Sciatic nerve (tissue), 2 donors: ENCODE data around the gene SH2B3. TPM values are rescaled to one million over a fixed set of nuclear protein-coding genes. Genes with fewer than 3 reads are reported as not detected.
A peak's percentile ranks its signal among the peaks of the same experiment; 100 is the strongest.
"Not testable (repeated sequence)": the region's sequence is repeated elsewhere in the genome, so short reads cannot be mapped to it uniquely, and the experiment has no call there.

ENCODE experiments used
- ATAC-seq: fragments of 200-7000 bp; cut with Tn5 transposase; one replicate; pipeline ENCODE4 v1.9.1; 2020; ENCODE audit warnings: mild to moderate bottlenecking, moderate library complexity
- DNase-seq: peaks from one replicate; pipeline ENCODE4 v3.0.0-alpha.2; 2020; ENCODE audit warnings: low spot score
- intact Hi-C: fragments of 100-400 bp; cut with DNase I; formaldehyde crosslinking; loops from one replicate; pipeline ENCODE4 v1.14.2; 2022
- total RNA-seq: library from RNA; stranded (reverse); fragmentation: NEBNext Ultra II Directional; extraction: Animal tissue kit (Norgen Biotek cat#: 25700); gene quantifications from one replicate; pipeline ENCODE4 v1.2.1, GENCODE V29; 2021
- donor health status: DM: no; HTN: no; CAD: no.
- donor health status: DM: no; HTN: no; CAD: no.

SH2B3 gene
- total RNA-seq, 1 donor from 2014 or later: 27.5 TPM

DNA sequence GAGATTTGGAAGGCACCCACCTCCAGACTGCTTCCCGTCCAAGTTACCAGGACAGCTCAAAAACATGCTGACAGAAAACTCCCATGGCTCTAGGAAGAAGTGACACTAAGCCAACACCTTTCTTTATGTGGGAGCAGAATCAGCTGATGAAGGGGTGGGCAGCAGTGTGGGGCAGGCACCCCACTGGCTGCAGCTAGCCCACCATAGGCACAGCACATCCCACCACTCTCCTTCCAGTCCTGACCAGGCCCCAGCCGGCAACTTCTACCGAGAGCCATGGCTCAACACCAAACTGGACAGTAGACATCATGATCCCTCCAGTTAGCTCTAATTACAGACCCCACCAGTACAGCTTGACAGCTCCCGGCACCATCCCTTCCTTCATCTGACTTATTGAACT, 45.0 kb downstream of the SH2B3 start:
- ATAC-seq: no peak
- intact Hi-C loops: no loop called here
- DNase-seq: no peak

DNA sequence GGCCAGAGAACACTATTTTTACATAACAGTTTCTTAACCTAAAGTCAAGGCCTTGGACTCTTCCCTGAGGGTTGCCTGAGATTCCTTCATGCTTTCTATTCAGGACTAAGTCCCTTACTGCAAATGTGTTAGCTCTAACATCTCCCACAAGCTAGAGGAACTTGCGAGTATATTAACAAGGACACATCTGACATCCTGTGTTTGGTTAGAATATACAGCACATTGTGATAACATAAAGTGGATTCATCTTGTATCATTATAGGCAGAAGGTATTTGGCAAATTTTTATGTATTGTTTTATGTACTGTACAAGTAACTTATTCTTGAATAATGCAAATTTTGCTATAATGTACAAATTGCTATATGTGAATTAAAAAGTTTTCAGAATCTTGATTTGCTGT, 45.5 kb downstream of the SH2B3 start:
- intact Hi-C loops: no loop called here
- no peak for ATAC-seq
- DNase-seq: no peak

DNA sequence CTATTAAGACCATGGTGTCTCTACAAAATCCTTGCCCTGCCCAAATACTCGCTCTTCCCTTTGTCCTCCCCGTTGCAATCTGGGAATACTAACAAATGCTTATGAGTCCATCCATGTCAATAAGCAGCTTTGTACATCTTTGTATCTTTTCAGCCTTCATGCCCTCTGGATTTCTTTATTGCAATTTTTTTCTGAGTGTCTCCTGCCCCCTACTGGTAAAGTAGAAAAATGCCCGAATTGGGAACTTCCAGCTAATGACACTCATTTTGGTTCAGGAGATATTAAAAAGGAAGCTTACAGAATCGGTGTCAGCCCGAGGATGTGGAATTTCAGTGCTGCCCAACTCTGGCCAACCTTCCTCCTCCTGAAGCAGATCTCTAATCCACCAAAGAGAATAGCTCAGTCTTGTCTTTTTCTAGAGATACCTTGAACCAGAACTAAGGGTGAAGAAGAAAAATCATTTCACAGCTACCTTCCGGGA, 46.0 kb downstream of the SH2B3 start:
- peak; percentile 12 for ATAC-seq
- intact Hi-C loops: loop anchor here (2.0 kb wide), 1 partner anchor 55 kb away; no protein-coding TSS in a partner anchor

DNA sequence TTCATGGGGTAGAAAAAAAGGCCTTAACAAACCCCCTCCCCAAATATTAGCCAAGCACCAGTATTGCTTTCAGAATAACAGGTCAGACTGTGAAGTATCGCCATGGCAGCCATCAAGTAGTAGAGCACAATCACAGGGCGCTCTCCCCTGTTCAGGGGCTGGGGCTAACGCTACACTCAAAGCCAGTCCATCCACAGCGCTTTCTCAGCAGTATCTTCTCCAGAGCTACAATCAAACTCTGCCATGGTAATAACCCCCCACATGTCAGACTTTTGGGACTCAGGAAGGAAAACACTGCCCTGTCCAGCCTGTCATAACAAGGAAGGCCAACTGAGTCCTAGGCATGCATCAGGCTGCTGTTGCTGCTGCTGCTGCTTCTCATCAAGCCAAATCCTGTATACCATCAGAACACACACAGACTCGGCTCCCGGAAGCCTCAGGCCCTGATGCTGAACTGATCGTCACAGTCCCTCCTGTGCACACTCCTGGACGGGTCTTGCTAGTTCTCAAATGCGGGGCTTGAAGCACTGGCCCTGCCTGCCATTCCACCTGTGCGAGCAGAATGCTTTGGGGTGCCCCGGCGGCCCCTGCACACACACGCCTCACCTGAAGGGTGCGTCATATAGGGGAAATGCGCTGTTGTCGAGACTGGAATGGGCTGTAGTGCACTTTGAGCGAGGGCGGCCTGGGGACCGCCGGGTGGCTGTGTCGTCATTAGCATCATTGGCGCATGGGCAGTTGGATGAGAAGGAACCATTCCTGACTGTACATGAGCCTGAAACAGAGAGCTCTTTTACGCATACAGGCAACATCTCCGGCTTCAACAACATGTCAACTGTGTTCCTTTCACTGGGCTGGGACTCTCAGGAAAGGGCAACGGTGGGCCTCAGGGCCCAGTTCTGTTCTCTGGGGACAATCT, 47.6 kb downstream of the SH2B3 start:
- DNase-seq (no peak), ATAC-seq (no peak)
- intact Hi-C loops: loop anchor here (2.0 kb wide), 1 partner anchor 57 kb away; no protein-coding TSS in a partner anchor

More for the DNA sequence above, 46.0 kb downstream of the SH2B3 start:
- DNase-seq: no peak

DNA sequence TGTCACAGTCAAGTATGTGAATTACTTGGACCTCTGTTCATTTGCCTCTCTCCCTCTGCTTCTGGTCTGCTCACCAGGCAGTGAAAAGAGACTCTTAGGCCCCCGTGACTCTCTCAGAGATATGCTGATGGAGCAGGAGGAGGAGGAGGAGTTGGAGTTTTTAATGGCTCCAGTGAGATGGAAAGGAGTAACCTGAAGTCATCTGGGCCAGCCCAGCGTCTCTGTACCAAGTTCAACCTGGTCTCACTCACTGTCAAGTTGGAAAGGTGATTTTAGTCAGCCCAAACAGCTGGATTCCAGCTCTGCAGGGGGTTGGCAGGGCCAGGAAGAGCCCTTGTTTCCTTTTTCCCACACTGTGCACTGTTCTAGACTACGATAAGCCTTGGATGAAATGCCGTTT, 48.6 kb downstream of the SH2B3 start:
- intact Hi-C loops: no loop called here
- no peak for ATAC-seq
- DNase-seq: no peak

DNA sequence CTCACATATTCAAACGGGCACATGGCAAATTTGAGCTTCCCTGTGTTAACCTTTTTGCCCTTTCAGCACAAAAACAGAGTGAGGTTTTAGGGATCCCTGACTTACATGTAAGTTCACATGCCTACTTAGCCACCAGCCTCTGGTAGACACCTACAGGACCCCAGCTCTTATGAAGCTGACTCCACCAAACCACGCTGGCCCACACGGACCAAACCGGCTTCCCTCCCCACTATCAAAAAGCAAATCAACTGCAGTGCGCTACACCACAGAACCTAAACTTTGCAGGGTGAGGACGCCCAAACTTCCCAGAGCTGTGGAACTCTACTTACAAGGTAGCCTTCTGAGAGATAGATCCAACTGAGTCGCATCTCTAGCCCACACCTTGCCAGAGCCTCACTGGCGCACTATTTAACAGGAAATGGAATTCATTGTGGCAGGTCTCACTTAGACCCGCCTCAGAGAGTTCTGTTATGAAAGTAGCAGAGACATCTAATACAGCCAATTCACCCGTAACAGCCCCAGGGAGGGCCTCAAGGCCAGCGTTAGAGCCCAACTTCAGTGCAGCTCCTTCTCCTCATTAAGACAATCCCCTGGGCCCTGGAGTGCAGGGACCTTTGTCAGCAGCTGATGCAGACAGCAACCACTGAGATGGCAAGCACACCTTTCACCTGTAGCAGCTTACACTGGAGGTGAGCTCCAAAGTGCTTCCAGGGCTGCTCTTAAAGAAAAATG, 49.2 kb downstream of the SH2B3 start:
- ATAC-seq (no peak), DNase-seq (no peak)
- intact Hi-C loops: loop anchor here (5.0 kb wide), 1 partner anchor 713 kb away; the partner anchor contains the start of gene PPP1CC

DNA sequence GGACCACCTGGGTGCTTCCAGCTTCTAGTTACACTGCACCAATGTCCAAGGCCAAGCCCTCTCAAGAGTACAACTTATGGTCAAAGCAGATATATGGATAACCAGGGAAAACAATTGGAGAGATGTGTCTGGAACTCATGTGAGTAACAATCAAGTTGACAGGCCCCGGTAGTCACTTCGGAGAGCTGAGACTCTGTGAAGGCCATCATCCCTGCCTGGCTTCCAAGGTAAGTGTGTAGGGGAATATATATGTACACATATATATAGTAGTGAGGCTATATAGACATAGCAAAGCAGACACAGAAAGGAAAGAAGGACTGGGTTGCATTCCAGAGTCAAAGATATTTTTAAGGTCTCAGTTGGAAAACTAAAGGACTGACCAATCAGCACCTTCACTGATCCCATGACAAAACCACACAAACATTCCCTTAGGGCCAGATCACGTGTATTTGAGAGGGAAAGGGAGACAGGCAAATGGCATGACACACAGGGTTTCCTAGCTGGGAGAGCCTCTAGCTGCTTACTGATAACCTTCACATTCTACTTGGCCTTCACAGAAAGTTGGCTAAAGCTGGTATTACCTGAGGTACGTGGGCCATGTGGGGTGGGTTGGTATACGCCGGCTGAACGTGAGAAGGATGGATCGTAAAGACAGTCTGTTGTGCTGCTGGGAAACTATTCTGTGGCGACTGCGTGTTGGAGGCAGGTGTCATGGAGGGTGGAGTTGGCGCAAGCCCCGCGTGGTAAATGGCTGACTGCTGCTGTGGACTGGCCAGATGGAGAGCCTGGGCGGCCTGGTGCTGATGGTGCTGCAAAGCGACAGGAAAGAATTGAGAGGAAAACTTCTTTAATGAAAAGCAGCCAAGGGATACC, 50.0 kb downstream of the SH2B3 start:
- DNase-seq: no peak
- no peak for ATAC-seq
- intact Hi-C loops: loop anchor here (5.0 kb wide), 1 partner anchor 713 kb away; the partner anchor contains the start of gene PPP1CC

DNA sequence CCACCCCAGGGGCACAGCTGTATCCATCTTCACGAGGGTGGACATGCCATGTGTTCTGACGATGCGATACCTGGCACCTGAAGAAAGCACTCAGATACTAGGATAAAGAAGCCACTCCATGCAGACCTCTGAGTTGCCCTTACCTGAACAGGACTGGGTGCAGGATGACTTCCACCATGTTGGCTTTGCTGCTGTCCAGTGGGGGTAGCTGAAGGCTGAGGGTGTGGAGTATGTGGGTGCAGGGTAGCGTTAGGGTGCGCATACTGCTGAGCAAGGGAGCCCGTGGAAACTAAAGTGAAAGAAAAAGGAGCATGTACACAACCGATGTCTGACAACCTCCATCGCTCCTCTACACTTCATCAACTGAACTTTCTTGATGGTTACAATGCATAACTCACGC, 51.3 kb downstream of the SH2B3 start:
- intact Hi-C loops: loop anchor here (5.0 kb wide), 1 partner anchor 715 kb away; the partner anchor contains the start of gene PPP1CC
- no peak for ATAC-seq
- DNase-seq: no peak

DNA sequence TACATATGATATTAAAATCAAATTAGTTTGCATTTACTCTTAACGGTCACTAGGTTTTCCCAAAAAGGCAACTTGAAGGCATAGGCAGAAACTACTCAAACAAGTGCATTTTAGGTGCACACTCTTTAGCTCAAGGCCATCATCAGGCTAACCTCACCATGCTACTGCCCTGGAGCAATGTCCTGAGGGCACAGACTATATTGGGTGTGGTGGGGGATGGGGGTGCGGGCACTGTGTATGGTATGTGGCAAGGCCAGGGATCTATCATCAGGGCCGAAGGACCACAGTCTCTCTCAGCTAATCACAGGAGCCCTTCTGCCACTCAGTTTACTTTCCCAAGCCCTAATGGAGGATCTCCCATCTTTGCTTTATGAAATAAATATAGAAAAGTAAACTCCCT, 51.9 kb downstream of the SH2B3 start:
- DNase-seq (no peak), ATAC-seq (no peak)
- intact Hi-C loops: loop anchor here (5.0 kb wide), 1 partner anchor 715 kb away; the partner anchor contains the start of gene PPP1CC

DNA sequence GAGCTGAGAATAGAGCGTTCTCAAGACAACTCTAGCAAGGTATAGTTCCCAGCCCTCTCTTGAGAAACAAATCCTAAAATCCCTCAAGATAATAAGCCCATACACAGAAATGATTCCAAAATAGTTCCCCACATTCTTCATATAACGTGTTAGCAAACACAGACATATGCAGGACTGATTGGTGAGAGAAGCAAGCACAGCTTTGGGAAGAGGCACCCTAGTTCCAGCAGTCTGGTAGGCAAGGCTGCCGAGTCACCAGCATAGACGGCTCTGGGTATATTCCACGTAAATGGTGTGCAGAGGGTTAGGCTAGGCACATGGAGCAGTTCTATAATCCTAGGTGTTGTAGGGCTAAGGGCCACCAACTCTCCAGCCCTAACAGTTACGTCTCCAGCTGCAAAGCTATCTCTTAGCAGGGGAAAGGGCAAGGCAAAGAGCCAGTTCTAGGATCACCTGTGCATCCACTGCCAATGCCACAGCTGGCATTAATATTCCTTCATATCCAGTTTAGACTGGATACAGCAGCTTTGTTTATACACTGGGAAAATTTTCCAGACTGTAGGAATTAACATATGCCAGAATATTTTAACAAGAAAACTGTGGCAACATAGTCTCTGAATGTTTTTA, 52.9 kb downstream of the SH2B3 start:
- no peak for DNase-seq
- intact Hi-C loops: loop anchor here (5.0 kb wide), 1 partner anchor 716 kb away; the partner anchor contains the start of gene PPP1CC

DNA sequence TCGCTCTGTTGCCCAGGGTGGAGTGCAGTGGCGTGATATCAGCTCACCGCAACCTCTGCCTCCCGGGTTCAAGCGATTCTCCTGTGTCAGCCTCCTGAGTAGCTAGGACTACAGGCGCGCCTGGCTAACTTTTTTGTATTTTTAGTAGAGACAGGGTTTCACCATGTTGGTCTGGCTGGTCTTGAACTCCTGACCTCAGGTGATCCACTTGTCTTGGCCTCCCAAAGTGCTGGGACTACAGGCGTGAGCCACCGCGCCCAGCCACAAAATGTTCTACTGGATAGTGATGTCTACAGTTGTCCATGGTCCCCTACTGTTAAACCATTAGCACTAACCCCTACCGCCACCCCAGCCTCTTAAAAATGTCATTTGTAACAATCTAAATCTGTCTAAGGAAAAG, 54.4 kb downstream of the SH2B3 start:
- ATAC-seq, intact Hi-C loops, DNase-seq: not testable (repeated sequence)

More for the DNA sequence above, 52.9 kb downstream of the SH2B3 start:
- ATAC-seq: no peak

DNA sequence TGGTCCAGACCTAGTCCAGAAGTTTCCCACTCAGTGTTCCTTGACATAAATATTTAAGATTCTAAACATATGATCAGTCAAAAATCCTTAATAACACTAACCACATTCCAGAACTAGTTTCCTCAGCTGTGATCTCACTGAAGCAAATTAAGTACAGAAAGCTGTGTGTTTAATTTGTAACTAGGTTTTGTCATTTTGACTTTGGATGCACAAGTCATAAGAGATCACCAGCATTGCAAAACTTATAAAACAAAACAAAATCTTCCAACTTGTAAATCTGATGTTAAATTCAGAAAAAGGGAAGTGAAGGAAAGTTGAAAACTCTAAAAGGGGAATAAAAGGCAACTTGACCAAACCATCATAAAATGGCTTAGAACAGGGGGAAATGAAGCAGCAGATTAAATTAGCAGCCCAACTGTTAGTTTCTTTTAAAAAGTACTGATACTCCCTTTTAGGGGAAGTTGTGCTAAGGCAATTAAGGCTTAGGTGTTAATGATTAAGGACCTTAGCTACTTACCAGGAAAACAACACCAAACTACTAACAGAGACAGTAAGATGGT, 56.6 kb downstream of the SH2B3 start:
- no peak for DNase-seq
- no peak for ATAC-seq
- intact Hi-C loops: no loop called here

DNA sequence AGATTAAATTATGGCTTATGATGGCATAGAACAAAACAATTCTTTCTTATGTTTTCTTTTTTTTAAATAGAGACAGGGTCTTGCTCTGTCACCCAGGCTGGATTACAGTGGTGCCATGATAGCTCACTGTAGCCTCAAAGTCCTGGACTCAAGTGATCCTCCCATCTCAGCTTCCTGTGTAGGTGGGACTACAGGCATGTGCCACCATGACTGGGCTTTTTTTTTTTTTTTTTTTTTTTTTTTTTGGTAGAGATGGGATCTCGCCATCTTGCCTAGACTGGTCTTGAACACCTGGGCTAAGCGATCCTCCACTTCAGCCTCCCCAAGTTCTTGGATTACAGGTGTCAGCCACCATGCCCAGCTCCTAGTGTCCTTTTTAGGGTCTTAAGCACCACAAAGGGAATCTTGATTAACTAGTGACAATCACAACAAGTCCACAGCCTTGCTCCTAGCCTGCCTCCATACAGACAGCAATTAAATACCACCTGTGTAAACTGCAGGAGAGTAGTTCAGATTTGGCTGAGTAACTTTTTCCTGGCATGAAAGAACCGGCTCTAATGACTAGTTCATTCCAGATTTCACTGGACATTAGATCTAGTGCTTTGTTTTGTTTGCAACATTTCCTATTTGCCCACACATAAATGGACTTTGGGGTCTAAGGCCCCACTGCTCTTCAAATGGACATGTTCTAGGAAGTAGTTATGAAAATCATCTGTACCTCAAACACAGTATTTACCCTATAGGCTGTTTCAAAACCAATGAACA, 61.6 kb downstream of the SH2B3 start:
- ATAC-seq (peak; percentile 62), DNase-seq (no peak)
- intact Hi-C loops: no loop called here

DNA sequence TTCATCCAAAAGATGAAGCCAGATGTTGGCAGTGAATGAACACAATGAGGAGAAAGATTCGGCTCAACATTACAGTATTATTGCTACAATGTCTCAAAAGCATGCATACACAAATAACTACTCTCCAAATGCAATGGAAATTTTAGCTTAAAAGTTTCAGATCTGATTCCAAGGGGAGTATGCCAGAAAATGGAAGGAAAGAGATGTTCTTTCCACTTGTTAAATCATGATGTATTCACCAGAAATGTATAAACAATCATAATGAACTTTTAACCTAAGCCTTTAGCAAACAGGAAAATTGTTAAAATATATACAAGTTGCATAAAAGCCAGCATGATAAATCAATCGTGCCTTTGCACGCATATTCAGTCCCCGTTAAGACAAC, 62.1 kb downstream of the SH2B3 start:
- intact Hi-C loops: no loop called here
- ATAC-seq (no peak), DNase-seq (no peak)

DNA sequence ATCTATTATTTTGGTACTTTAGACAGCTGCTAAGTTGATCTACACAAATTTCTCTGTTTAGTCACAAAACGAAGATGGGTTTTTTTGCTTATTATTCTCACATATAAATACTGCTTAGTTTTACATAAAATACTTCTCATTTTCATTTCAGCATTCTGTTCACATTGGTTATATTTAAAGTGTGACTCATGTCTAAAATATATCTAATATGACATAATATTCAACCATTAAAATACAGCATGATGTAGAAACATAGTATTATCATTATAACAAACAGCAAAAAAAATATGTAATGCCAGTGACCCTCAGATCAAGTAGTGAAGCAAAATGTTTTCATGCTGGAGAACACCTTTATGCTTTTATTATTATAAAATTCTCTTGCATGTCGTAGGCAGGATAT, 63.7 kb downstream of the SH2B3 start:
- ATAC-seq: no peak
- DNase-seq: no peak
- intact Hi-C loops: no loop called here

DNA sequence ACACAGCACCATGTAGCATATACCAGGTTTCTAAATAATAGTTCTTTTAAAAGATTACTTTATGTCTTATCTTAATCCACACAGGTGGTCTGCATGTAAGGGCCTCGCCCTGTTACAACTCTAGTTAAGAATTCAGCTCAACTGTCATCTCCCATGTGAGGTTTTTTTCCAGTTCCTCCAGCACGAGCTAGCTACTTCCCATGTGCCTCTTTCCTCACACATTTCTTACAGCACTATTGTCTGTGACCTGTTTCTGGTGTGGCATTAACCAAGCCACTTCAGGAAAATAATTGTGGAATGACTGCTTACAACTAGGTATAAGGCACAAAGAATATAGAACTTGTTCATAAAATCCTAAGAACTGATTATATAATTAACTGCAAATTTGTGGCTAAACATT, 65.5 kb downstream of the SH2B3 start:
- intact Hi-C loops: no loop called here
- DNase-seq (no peak), ATAC-seq (no peak)

DNA sequence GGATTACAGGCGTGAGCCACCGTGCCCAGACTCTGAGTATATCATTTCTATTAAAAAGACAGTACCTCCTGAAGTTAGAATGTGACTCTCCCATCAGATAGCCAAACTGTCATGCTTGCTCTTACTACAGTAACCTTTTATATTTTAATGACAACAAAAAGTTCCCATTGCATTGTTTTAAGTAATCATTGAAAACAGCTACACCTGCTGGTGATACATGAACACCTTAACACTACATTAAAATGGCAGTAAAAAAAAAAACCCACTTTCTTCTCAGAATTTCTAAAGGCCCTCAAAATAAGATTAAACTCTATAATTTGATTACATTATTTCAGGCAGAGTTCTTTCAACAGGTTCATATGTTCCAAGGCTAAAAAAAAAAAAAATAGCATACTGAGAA, 76.7 kb downstream of the SH2B3 start:
- DNase-seq: no peak
- intact Hi-C loops: no loop called here
- ATAC-seq: no peak
